Right lobe of liver (tissue), 4 donors: ENCODE data around the gene POLR2B.

ENCODE experiments used
- POLR2A ChIP-seq: fragments of 450-650 bp; IDR thresholded peaks from one replicate; pipeline ENCODE4 v1.6.1; 2017; ENCODE audit warnings: antibody characterized with exemption, mild to moderate bottlenecking
- TF ChIP-seq, protein P1 (sequence below), 4 donors: fragments of 200-600 bp in 3 of 4; fragments of 450-650 bp in 1 of 4; IDR thresholded peaks; one replicate each; pipeline versions ENCODE4 v1.5.1 to v1.8.0; 2016 to 2022; ENCODE audit warnings: antibody characterized with exemption in 4 of 4, mild to moderate bottlenecking in 2 of 4
- donor health status: DM: no; HTN: no; CAD: no.
- donor health status: DM: no; HTN: no; CAD: no.
- donor health status: DM: no; HTN: yes; CAD: no.

DNA sequence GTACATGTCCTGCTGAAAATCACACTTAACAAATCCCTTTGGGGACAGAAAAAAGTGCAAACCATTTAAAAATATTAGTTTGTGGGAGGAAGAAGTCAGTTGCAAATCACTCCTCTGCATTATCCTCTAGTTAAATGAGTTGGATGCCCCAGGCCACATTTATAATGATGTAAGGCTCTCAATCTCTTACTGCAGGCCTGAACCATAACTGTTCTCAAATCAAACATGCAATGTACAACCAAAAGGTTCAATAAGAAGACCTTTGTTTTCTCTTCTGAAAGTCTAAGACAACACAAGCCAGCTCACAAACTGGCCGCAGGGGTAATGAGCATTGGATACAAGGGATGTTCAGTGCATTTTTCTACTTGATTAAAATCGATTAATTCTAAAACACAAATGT, 91.8 kb downstream of the POLR2B start:
- TF ChIP-seq, protein P1, sequence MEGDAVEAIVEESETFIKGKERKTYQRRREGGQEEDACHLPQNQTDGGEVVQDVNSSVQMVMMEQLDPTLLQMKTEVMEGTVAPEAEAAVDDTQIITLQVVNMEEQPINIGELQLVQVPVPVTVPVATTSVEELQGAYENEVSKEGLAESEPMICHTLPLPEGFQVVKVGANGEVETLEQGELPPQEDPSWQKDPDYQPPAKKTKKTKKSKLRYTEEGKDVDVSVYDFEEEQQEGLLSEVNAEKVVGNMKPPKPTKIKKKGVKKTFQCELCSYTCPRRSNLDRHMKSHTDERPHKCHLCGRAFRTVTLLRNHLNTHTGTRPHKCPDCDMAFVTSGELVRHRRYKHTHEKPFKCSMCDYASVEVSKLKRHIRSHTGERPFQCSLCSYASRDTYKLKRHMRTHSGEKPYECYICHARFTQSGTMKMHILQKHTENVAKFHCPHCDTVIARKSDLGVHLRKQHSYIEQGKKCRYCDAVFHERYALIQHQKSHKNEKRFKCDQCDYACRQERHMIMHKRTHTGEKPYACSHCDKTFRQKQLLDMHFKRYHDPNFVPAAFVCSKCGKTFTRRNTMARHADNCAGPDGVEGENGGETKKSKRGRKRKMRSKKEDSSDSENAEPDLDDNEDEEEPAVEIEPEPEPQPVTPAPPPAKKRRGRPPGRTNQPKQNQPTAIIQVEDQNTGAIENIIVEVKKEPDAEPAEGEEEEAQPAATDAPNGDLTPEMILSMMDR (IDR thresholded peaks at IDR 0.05): no peak
- TF ChIP-seq POLR2A: no peak
